GM13977 (cell line): ENCODE measurements around the gene SLC25A41.

Experiments
- DNase-seq: peaks from one replicate; pipeline ENCODE4 v3.0.0; 2012; ENCODE audit warnings: low spot score
- in situ Hi-C: fragments of 300-500 bp; cut with MboI; formaldehyde crosslinking; loops from one replicate; pipeline ENCODE4 v1.12.0; 2022; ENCODE audit warnings: low sequenced_read_pairs, low pct_unique_long_range_greater_than_20kb, mixed read lengths, inconsistent platforms; ENCODE audit not compliant: unreplicated experiment
- TF ChIP-seq, protein P1 (sequence below): IDR thresholded peaks from 2 replicates; pipeline ENCODE4 v1.5.1; 2012; ENCODE audit warnings: mild to moderate bottlenecking, control low read depth; ENCODE audit not compliant: insufficient read depth; ENCODE audit errors: extremely low read depth, missing control alignments

Gene SLC25A41

DNA sequence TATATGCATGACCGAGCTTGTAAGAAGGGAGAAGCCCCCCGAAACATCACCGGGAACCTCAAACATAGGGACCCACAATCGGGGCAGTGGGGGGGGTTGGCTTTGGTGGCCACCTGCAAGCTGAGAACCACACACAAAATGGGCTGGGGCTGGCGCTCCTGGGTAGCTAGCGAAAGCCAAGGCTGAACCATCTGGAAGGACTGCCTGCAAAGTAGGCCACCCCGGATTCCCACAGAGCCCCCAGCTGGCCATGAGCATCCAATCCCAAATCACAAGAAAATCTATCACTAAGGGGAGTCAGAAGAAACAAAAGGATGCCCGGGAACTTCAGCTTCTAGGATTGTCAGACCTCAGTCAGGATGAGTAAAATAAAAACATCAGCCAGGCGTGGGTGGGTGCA lies 55.1 kb downstream of the SLC25A41 start:
- DNase-seq = no peak
- in situ Hi-C loops = no loop called here
- TF ChIP-seq, protein P1, sequence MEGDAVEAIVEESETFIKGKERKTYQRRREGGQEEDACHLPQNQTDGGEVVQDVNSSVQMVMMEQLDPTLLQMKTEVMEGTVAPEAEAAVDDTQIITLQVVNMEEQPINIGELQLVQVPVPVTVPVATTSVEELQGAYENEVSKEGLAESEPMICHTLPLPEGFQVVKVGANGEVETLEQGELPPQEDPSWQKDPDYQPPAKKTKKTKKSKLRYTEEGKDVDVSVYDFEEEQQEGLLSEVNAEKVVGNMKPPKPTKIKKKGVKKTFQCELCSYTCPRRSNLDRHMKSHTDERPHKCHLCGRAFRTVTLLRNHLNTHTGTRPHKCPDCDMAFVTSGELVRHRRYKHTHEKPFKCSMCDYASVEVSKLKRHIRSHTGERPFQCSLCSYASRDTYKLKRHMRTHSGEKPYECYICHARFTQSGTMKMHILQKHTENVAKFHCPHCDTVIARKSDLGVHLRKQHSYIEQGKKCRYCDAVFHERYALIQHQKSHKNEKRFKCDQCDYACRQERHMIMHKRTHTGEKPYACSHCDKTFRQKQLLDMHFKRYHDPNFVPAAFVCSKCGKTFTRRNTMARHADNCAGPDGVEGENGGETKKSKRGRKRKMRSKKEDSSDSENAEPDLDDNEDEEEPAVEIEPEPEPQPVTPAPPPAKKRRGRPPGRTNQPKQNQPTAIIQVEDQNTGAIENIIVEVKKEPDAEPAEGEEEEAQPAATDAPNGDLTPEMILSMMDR = no peak

DNA sequence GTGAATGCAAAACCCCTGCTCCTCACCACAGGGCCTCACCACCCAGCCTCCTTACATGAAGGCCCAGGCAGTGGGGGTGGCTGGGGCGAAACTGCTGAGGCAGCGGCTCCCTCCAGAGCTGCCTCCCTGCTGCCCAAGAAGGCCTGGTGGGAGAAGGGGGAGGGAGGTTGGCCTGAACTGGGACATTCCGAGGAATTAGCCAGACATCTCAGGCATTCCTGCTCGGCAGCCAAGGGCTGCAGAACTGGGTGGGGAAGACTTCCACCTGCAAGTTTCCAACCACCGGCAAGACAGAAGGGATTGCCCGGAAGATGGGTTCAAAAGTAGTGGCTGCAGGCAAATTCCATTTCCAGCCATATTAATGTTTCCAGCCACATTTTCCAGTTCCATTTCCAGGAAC lies 55.5 kb downstream of the SLC25A41 start:
- in situ Hi-C loops = no loop called here
- no peak for DNase-seq
- TF ChIP-seq, protein P1 = no peak

DNA sequence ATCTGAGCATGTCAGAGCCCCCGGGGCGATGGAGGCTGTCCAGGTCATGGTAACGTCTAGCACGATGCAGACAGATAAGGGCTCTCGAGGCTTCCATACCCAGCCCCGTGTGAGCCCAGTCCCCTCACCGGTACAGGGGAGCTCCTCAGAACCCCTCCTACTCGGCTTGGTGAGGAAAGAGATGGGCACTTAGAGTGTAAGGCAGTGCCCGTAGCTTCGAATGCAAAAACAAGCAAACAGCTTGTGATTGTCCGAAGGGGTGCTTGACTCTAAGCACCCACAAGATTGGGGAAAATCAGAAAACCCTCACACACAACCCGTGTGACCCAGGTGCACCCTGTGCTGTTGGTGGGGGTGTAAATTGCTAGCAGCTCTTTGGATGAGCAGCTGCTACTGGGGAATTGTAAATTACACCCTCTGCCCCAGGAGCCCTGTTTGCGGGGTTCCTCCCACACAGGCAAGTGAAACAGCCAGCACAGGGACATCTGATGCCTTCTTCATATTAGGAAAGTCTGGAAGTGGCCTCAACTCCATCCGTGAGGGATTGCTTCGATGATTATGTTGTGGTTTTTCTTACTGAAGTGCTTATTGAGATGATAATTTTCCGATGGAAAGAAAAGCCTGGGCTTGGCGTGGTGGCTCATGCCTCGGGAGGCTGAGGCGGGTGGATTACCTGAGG lies 56.9 kb downstream of the SLC25A41 start:
- DNase-seq = no peak
- in situ Hi-C loops = no loop called here
- TF ChIP-seq, protein P1 = no peak
